A673 (cell line): ENCODE measurements around the gene TXNDC9. TPM values are rescaled to one million over a fixed set of nuclear protein-coding genes. Genes with fewer than 3 reads are reported as not detected.
"Not testable (repeated sequence)": the region's sequence is repeated elsewhere in the genome, so short reads cannot be mapped to it uniquely, and the experiment has no call there.

Experiments
- BruUV-seq: library from RNA; stranded (reverse); fragments of 400-500 nt; replicated peaks from 2 replicates; lab custom pipeline; 2021; lab: Mats Ljungman, UMichigan
- CTCF ChIA-PET: fragments of 300-600 bp; sonication (Branson Sonifier 250); formaldehyde crosslinking; loops from one replicate; lab custom pipeline; 2022; ENCODE audit warnings: antibody characterized with exemption; lab: Charles Lee
- POLR2A ChIA-PET: fragments of 300-600 bp; sonication (Branson Sonifier 250); formaldehyde crosslinking; loops from one replicate; lab custom pipeline; 2022; ENCODE audit warnings: antibody characterized with exemption; ENCODE audit not compliant: low non-redundant PET; lab: Charles Lee
- DNase-seq: peaks from one replicate; pipeline ENCODE4 v3.0.0-alpha.2; 2015; ENCODE audit warnings: low spot score
- H3K27ac ChIP-seq: fragments of 200-600 bp; sonication (generic); 2 replicates; pipeline ENCODE4 v1.5.1; 2016; ENCODE audit warnings: mixed run types, low read depth, mild to moderate bottlenecking, mixed read lengths, antibody characterized with exemption, low read length; ENCODE audit not compliant: poor library complexity, severe bottlenecking
- H3K27me3 ChIP-seq: fragments of 200-600 bp; sonication (generic); replicated peaks from 2 replicates; pipeline ENCODE4 v1.6.1; 2017; ENCODE audit warnings: mixed run types, low read depth, mild to moderate bottlenecking, mixed read lengths, antibody characterized with exemption, low read length; ENCODE audit not compliant: insufficient read depth, poor library complexity
- H3K36me3 ChIP-seq: fragments of 200-600 bp; sonication (generic); 2 replicates; pipeline ENCODE4 v1.6.1; 2016; ENCODE audit warnings: mixed run types, mild to moderate bottlenecking, mixed read lengths, antibody characterized with exemption, low read length; ENCODE audit not compliant: insufficient read depth, poor library complexity, severe bottlenecking
- H3K4me1 ChIP-seq: fragments of 200-600 bp; sonication (generic); 2 replicates; pipeline ENCODE4 v1.6.1; 2017; ENCODE audit warnings: mixed run types, mild to moderate bottlenecking, mixed read lengths, antibody characterized with exemption, low read length; ENCODE audit not compliant: insufficient read depth, poor library complexity, severe bottlenecking
- H3K4me3 ChIP-seq: fragments of 200-600 bp; sonication (generic); 2 replicates; pipeline ENCODE4 v1.5.1; 2016; ENCODE audit warnings: low read depth, mixed run types, mild to moderate bottlenecking, mixed read lengths, low read length; ENCODE audit not compliant: poor library complexity, severe bottlenecking
- H3K9me3 ChIP-seq: fragments of 200-600 bp; sonication (generic); 2 replicates; pipeline ENCODE4 v1.6.1; 2016; ENCODE audit warnings: mixed run types, low read depth, mild to moderate bottlenecking, mixed read lengths, antibody characterized with exemption, low read length; ENCODE audit not compliant: poor library complexity, severe bottlenecking
- CTCF ChIP-seq: fragments of 300-800, 200-600 bp; sonication (generic); conservative IDR thresholded peaks from 2 replicates; pipeline ENCODE4 v1.5.1; 2017; ENCODE audit warnings: low read depth, mild to moderate bottlenecking, antibody characterized with exemption, low read length, moderate library complexity, mixed read lengths
- EZH2 ChIP-seq: fragments of 200-600 bp; sonication (generic); IDR thresholded peaks from 2 replicates; pipeline ENCODE4 v1.6.1; 2017; ENCODE audit warnings: borderline replicate concordance, low read depth, mild to moderate bottlenecking, mixed read lengths, antibody characterized with exemption, low read length; ENCODE audit not compliant: poor library complexity, severe bottlenecking
- intact Hi-C: fragments of 100-400 bp; cut with micrococcal nuclease; formaldehyde crosslinking; loops from one replicate; pipeline ENCODE4 v1.10.0; 2022; ENCODE audit not compliant: unreplicated experiment
- total RNA-seq: library from RNA; stranded (reverse); gene quantifications from 2 replicates; pipeline ENCODE4 v1.2.3, GENCODE V29; 2021

Gene TXNDC9
- total RNA-seq, 1 experiment from 2014 or later = 43.0 TPM

DNA sequence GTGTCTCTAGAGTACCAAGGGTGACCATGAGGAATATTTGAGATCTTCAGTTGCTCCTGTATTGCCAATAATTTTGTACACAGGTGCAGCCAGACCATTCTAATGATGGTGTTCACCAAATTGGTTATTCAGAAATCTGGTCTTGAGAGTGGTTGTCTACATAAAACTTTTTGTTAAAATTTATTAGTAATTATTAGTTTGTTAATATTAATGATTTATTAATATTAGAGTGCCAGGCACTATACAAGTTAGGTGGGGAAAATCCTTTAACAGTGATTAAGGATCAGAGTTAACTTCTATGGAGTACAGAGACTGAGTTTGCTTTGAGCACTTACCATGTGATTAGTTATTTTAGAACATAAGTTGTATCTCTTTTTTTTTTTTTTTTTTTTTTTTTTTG lies 10.1 kb upstream of the TXNDC9 start:
- POLR2A ChIA-PET = no interaction called here
- BruUV-seq = no TSS peak
- CTCF ChIA-PET = interaction anchor here (0.6 kb wide), 1 partner anchor 24 kb away, joined by 7 read pairs; no protein-coding TSS in a partner anchor
- Histone ChIP-seq H3K36me3 (no peaks in the 10 kb centered on the region), H3K9me3 (no peaks in the 10 kb centered on the region), H3K4me1 (no peaks in the 10 kb centered on the region), H3K27ac (no peak overlapping the region), H3K4me3 (no peak overlapping the region), H3K27me3 (no peaks in the 10 kb centered on the region)
- intact Hi-C loops = no loop called here
- no peak for DNase-seq
- TF ChIP-seq EZH2 (no peak), CTCF (no peak)

GRCh38 chr2:99345446-99345845 lies 9.3 kb upstream of the TXNDC9 start:
- intact Hi-C loops, BruUV-seq, H3K9me3 ChIP-seq, H3K4me3 ChIP-seq, H3K36me3 ChIP-seq, H3K27ac ChIP-seq, CTCF ChIA-PET, POLR2A ChIA-PET, H3K4me1 ChIP-seq, DNase-seq, H3K27me3 ChIP-seq: not testable (repeated sequence)

DNA sequence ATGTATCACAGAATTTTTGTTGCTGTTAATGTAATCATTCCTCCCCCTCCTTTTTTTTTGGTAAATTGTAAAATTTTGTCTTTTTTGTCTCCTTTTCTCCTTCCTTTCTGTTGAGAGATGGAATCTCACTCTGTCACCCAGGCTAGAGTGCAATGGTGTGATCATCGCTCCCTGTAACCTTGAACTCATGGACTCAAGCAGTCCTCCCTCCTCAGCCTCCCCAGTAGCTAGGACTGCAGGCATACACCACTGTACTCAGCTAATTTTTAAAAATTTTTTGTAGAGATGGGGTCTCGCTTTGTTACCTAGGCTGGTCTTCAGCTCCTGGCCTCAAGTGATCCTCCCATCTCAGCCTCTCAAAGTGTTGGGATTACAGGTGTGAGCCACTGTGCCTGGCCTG lies 6.4 kb upstream of the TXNDC9 start:
- no peak for DNase-seq
- Histone ChIP-seq H3K4me3 (no peak overlapping the region), H3K4me1 (no peaks in the 10 kb centered on the region), H3K36me3 (no peaks in the 10 kb centered on the region), H3K9me3 (no peaks in the 10 kb centered on the region), H3K27ac (no peak overlapping the region), H3K27me3 (no peaks in the 10 kb centered on the region)
- intact Hi-C loops = no loop called here
- BruUV-seq = no TSS peak
- TF ChIP-seq CTCF (no peak), EZH2 (no peak)
- CTCF ChIA-PET = no interaction called here
- POLR2A ChIA-PET = no interaction called here

DNA sequence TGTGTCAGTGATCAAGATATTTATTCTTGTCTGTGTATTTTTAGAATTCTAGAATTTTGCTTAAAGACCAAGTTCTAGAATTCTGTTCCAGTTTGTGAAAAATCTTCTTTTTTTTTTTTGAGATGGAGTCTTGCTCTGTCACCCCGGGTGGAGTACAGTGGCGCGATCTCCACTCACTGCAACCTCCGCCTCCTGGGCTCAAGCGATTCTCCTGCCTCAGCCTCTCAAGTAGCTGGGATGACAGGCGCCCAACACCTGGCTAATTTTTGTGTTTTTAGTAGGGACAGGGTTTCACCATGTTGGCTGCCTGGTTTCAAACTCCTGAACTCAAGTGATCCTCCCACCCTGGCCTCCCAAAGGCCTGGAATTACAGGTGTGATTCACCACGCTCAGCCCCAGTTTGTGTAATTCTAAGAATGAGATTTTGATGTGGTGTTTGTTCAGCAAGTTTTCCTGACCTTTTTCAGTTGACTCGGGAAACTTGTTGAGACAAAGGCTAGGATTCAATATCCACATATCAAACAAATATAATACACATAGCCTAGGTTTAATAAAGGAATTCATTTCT lies 4.6 kb upstream of the TXNDC9 start:
- no peak overlapping the region for H3K27ac ChIP-seq
- H3K9me3 ChIP-seq = no peaks in the 10 kb centered on the region
- no peaks in the 10 kb centered on the region for H3K36me3 ChIP-seq
- TF ChIP-seq EZH2 (no peak), CTCF (no peak)
- no peak overlapping the region for H3K4me3 ChIP-seq
- ChIA-PET CTCF (interaction anchor here (0.7 kb wide), 1 partner anchor 446 kb away, joined by 7 read pairs; no protein-coding TSS in a partner anchor), POLR2A (no interaction called here)
- H3K4me1 ChIP-seq = no peaks in the 10 kb centered on the region
- intact Hi-C loops = no loop called here
- BruUV-seq = no TSS peak
- no peak for DNase-seq
- no peaks in the 10 kb centered on the region for H3K27me3 ChIP-seq
